GM12874 (cell line): ENCODE data around the gene TBC1D22A.

Source experiments
- CTCF ChIP-seq: IDR thresholded peaks from 2 replicates; pipeline ENCODE4 v1.5.1; 2011; ENCODE audit warnings: low read depth, mild to moderate bottlenecking, control low read depth, low read length, moderate library complexity; ENCODE audit not compliant: insufficient read depth

The TBC1D22A gene

DNA sequence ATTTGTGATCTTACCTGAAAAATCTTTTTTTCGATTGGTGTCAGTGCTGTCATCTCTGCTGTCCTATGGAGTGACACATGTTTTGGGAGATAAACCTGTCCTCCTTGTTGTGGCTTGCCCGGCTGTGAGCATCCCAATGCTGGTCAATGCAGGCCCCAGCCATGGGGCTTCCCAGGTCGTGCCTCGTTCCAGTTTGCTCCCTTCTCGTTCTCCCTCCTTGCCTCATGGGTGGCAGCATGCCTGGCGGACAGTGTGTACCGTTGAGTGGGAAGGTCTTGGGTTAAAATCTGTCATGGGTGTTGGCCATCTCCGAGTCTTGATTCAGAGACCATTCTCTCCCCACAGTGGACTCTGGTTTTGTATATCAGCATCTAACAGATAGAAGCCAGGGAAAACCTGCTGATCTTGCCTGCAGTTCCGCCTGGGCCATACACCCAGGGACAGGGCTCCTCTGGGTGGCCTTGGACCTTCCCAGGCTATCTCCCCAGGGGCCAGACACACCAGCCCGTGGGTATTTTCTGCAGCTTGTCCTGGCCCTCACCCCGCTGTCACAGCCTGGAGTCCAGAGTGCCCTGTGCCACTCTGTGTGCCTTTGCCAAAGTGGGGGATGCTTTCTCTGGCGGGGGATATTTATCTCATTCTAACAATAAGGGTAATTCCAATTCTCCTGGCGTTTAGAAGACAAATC is 208.1 kb downstream of the TBC1D22A start:
- TF ChIP-seq CTCF = no peak

- no peak for TF ChIP-seq CTCF
Measured at GRCh38 chr22:46971099-46971763, 208.8 kb downstream of the TBC1D22A start.

- TF ChIP-seq CTCF = no peak
Measured at GRCh38 chr22:46971764-46972125, 209.3 kb downstream of the TBC1D22A start.

DNA sequence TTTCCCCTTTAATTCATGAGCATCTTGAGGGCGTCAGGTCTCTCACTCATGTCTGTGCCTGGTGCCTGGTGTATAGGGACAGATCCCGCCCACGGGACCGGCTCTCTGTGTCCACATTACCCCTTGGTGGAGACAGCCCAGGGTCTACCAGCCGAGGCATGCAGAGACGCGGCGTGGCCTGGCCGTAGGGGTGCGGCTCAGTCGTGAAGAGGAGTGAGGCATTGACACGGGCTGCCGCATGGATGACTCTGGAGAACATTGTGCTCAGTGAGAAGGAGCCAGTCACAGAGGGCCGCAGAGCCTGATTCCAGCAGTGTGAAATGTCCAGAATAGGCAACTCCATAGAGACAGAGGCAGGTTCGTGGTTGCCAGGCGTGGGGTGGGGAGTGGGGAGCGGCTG is 209.8 kb downstream of the TBC1D22A start:
- TF ChIP-seq CTCF = no peak

- no peak for TF ChIP-seq CTCF
Measured at GRCh38 chr22:46972901-46973831, 210.7 kb downstream of the TBC1D22A start.

- no peak for TF ChIP-seq CTCF
Measured at GRCh38 chr22:46974077-46974476, 211.6 kb downstream of the TBC1D22A start.
